GM12873 (cell line): ENCODE results near the gene TRDMT1.

Source experiments
- CTCF ChIP-seq: IDR thresholded peaks from 2 replicates; pipeline ENCODE4 v1.5.1; 2012; ENCODE audit warnings: low read depth, mild to moderate bottlenecking, moderate library complexity, low read length, control low read depth; ENCODE audit not compliant: insufficient read depth; ENCODE audit errors: missing control alignments

Gene TRDMT1

GRCh38 chr10:17237149-17237527 lies 35.7 kb upstream of the TRDMT1 start:
- TF ChIP-seq CTCF: no peak

GRCh38 chr10:17236468-17237148 lies 35.1 kb upstream of the TRDMT1 start:
- no peak for TF ChIP-seq CTCF

GRCh38 chr10:17235136-17235535 lies 33.7 kb upstream of the TRDMT1 start:
- peak; percentile 18 for TF ChIP-seq CTCF

- no peak for TF ChIP-seq CTCF
Observed at GRCh38 chr10:17234431-17234945, 33.0 kb upstream of the TRDMT1 start.

- TF ChIP-seq CTCF: no peak
Observed at GRCh38 chr10:17233286-17233991, 32.0 kb upstream of the TRDMT1 start.

- no peak for TF ChIP-seq CTCF
Observed at GRCh38 chr10:17232276-17232960, 30.9 kb upstream of the TRDMT1 start.

- TF ChIP-seq CTCF: no peak
Observed at GRCh38 chr10:17231788-17232187, 30.3 kb upstream of the TRDMT1 start.
